HG03108 (cell line): ENCODE data around the gene ARHGAP6.
"Not testable (repeated sequence)": the region's sequence is repeated elsewhere in the genome, so short reads cannot be mapped to it uniquely, and the experiment has no call there.

ENCODE experiments used
- ATAC-seq: cut with Tn5 transposase; IDR thresholded peaks from one replicate; pipeline ENCODE4 v1.9.1; 2021; ENCODE audit warnings: moderate library complexity; ENCODE audit not compliant: unreplicated experiment

The ARHGAP6 gene

GRCh38 chrX:11647138-11647537, 18.6 kb downstream of the ARHGAP6 start:
- no peak for ATAC-seq

GRCh38 chrX:11641349-11642065, 24.2 kb downstream of the ARHGAP6 start:
- no peak for ATAC-seq

GRCh38 chrX:11640089-11640488, 25.6 kb downstream of the ARHGAP6 start:
- ATAC-seq = no peak

GRCh38 chrX:11632732-11633131, 33.0 kb downstream of the ARHGAP6 start:
- no peak for ATAC-seq

GRCh38 chrX:11629593-11630211, 36.0 kb downstream of the ARHGAP6 start:
- ATAC-seq = peak; percentile 83

GRCh38 chrX:11628399-11628798, 37.3 kb downstream of the ARHGAP6 start:
- ATAC-seq = no peak

- ATAC-seq = no peak
Observed at GRCh38 chrX:11626351-11626750, 39.4 kb downstream of the ARHGAP6 start.

- no peak for ATAC-seq
Observed at GRCh38 chrX:11619441-11619840, 46.3 kb downstream of the ARHGAP6 start.

GRCh38 chrX:11614253-11614652, 51.5 kb downstream of the ARHGAP6 start:
- not testable (repeated sequence) for ATAC-seq

- no peak for ATAC-seq
Observed at GRCh38 chrX:11611965-11612364, 53.8 kb downstream of the ARHGAP6 start.

GRCh38 chrX:11611161-11611560, 54.6 kb downstream of the ARHGAP6 start:
- ATAC-seq = no peak

- ATAC-seq = no peak
Observed at GRCh38 chrX:11609109-11609508, 56.6 kb downstream of the ARHGAP6 start.

GRCh38 chrX:11606408-11606807, 59.3 kb downstream of the ARHGAP6 start:
- ATAC-seq = no peak

- ATAC-seq = no peak
Observed at GRCh38 chrX:11600578-11600977, 65.1 kb downstream of the ARHGAP6 start.

- no peak for ATAC-seq
Observed at GRCh38 chrX:11597479-11597878, 68.2 kb downstream of the ARHGAP6 start.

- ATAC-seq = no peak
Observed at GRCh38 chrX:11591723-11592346, 73.9 kb downstream of the ARHGAP6 start.

GRCh38 chrX:11589641-11590040, 76.1 kb downstream of the ARHGAP6 start:
- no peak for ATAC-seq

GRCh38 chrX:11588097-11588496, 77.6 kb downstream of the ARHGAP6 start:
- ATAC-seq = no peak

GRCh38 chrX:11585174-11585573, 80.5 kb downstream of the ARHGAP6 start:
- ATAC-seq = no peak

GRCh38 chrX:11580789-11581188, 84.9 kb downstream of the ARHGAP6 start:
- no peak for ATAC-seq

GRCh38 chrX:11579636-11580600, 85.8 kb downstream of the ARHGAP6 start:
- no peak for ATAC-seq
